HG02938 (cell line): ENCODE measurements around the gene RERE.

Experiments
- ATAC-seq: cut with Tn5 transposase; IDR thresholded peaks from one replicate; pipeline ENCODE4 v1.9.1; 2021; ENCODE audit warnings: mild to moderate bottlenecking, moderate library complexity; ENCODE audit not compliant: unreplicated experiment

Gene RERE

DNA sequence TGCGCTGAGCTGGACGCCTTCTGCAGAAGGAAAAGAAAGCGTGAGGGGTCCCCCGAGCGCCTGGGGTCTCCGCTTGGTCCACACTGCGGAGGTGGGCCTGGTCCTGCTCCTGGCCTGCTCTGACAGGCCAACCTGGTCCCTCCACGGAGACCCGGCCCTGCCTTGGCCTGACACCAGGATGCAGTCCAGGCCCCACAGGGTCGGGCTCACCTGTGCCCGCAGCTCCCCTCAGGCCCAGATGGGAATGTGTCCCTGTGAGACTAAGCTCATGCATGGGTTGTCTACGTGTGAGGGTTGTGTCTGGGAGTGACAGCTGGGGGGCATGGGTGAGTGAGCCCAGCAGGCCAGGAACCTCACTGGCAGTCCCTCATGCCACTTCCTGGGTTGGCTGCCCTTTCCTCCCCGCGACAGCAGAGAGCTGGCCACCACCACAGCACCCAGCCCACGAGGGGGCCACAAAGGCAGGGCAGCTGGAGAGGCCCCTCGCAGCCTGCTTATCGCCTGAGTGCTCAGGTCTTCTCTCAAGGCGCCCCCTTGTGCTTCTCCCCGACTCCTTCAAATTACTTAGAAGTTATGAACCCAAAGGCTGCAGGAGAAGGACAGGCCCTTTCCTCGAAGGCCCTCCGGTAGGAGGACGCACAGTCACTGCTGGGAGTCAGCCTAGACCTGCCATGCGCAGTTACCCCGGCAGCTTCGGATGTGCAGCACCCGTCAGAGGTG lies 458.4 kb downstream of the RERE start:
- no peak for ATAC-seq

DNA sequence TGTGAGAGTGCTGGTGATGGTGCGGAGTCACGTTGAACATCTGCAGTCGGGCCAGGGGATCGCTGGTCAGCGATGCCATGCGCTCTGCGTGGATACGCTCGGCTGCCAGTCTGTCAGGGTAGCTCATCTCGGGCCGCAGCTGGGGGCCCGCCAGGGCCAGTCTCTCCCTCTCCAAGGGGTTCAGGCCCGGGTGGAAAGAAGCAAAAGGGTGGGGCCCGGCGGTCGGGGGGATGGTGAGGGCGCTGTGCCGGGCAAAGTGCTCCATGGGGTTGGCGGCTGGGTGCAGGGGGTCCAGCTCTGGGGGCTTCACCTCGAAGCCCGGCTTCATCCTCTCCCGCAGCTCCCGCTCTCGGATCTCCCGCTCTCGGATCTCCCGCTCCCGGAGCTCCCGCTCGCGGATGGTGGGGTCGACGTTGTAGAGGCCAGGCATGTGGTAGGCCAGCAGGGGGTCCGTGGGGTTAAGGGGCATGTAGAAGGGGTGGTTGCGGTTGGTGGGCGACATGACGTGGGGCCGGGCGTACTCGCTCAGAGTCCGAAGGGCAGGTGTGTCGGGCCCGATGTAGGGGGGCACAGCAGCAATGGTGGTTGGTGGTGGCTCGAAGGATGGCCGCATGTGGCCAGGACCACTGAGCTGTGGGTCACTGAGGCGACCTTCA lies 459.1 kb downstream of the RERE start:
- ATAC-seq = no peak

DNA sequence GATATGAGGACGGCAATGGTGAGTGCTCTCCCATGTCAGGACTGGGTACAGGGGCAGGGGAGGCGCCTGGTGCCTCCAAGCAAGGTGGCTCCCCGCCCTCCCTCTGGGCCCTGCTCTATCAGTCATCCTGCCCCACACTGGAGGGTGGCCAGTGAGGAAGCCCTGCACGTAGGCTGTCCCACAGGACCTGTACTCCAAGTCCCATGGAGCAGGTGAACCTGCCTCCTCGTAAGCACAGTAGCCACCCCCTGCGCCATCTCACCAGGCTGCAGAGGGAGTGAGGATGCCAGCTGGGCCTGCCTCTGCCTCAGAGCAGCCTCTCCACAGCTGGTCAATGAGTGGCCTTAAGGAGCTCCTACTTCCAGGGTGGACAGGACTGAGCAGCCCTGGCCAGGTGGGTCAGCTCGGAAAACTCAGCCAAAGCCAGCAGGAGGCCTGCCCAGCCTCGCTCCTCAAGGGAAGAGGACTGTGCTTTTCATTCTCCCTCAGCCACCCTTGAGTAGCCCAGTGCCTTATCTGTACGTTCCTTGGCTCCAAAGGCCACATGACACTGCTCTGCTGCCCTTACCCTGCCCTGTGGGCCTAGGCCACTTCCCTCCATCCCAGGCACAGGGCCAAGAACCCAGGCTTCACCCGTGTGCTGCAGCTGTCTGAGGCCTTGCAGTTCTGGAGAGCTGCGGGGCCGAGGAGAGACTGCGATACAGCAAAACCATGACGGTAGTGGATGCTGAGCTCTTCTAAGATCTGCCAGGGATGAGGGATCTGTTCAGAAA lies 459.9 kb downstream of the RERE start:
- no peak for ATAC-seq

DNA sequence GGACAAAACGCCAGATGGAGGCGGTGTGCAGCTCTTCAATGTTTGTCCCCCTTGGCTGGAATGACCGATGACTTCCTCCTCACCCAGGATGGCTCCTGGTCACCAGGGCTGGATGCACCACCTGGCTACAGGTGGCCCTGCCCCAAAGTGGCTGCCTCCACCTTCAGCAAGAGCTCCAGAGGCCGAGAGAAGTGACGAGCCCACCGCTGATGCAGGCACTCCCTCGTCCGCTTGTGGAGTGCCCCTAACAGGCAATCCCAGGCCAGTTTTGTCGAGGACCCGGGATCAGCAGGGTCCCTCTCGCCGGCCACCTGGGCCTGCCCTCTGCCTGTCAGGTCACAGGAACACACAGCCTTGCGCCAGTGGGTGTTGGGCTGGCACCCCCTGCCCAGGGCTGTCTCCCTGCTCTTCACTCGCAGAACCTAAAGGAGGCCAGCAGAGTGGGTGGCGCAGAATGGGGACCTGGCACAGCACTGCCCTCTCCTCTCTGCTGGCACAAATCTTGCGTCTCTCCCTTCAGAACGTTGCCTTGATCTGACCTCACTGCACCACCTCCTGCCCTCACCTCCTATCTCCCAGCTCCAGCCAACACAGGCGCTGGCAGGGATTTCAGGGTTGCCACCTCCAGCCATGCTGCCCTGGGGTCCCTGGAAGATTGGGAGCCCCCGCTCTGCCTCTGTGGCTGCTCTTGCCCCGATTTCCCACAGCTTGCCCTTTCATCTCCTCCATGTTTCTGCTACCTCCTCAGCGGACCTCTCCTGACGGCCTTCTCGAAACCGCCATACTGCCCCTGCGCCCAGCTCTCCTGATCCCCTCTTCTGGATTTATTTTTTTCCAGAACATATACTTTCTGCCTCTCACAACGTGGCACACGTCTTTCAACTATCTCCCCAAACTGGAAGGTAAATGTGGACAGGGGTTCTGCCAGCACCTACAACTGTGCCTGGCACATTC lies 460.9 kb downstream of the RERE start:
- ATAC-seq = no peak

DNA sequence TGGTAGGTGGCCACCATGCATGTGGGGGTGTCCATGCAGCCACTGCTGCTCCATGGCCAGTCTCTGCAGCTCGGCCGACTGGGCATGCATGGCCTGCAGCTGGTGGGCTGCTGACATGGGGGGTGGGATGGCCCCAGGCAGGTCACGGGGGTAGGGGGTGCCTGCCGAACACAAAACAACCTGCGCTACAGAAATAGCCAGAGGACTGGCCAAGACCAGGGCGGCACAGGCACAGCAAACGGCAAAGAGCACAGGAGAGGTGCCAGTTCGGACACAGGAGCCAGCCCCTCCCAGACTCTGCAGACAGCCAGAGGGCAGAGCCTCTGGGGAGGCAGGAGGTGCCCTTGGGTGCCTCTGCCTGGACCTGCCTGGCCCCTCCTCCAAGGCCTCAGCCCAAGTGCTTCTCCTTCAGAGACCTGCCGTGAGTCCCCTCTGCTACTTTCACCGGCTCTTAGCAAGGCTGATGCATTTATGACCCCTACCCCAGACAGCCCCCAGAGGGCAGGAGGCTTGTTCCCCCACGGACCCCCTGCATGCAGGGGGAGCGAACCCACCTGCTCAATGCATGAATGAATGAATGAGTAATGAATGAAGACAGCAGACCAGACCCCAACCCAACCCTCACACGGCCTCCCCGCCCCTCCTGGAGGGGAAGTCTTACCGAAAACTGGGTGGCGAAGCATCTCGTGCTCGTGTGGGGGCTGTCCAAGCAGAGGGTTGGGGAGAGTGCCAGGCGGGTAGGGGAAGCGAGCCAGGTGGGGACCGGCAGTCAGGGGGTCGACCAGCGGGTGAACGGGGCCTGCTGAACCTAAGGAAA lies 461.8 kb downstream of the RERE start:
- no peak for ATAC-seq

DNA sequence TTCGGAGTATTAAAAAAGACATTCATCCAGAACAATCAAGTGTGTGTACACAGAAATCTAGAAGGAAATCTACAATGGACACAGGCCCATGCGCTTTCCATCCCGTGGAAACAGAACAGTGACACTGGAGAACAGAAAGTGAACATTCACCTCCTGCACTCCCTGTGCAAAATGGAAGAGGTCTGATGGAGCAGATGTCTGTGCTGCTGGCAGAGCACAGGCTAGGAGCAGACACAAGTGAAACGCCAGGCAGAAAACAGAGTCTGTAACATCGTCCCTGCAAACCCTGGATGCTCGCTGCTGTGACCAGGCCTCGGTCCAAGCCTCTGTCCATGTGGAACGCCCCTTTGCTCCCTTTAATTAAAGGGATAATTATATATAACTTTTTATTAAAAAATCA lies 463.4 kb downstream of the RERE start:
- ATAC-seq = no peak

DNA sequence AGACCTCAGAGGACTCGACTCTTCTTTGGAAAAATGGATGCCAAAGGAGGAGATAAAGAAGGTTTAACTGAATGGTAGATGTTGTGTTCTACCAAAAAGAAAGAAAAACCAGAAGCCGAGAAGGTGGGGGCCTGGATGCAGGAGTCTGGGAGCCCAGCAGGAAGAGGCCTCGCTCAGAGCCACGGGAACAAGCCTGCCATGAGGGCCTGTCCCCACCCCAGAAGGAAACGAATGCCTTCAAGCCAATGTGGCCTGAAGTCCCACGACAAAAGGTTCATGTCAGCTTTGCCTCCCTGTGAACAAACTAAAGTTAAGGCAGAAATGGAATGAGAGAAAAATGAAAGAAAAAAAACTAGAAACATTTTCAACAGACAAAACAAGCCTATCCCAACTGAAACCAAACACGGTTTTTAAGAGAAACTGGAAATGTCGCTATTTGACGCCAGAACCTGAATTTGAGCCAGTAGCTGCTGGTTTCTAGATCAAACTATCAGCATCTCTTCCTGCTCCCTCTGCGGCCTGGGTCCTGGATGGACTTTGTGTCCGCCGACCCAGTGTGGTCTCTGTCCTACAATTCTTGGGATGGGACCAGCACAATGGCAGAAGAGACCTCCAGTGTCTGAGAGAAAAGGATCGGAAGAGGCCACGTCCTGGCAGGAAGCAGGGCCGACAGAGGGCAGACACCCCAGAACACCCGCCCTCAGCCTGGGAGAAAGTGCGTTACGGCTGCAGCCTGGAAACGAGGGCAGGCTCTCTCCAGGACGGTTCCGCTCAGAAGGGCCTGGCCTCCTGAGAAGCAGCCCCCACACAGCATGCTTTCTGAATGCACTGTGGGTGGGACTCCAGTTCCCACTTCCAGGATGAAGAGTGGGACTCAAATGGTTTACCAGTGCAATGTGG lies 464.3 kb downstream of the RERE start:
- no peak for ATAC-seq

DNA sequence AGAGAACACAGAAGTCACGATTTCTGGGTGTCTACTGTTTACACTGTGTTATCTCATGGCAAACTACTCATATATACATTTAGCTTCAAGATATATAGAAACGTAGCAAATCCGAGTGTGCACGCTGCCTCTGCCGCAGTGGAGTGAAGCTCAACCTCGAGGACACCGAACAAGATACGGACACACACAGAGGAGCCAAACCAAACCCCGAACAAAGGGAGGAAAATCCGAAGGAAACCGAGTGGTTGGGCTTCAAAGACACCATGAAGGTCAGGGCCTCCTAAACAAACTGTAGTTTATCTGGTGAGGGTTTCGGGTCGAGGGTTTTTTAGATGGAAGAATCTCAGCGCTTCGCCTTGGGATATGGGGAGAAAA lies 465.0 kb downstream of the RERE start:
- no peak for ATAC-seq

DNA sequence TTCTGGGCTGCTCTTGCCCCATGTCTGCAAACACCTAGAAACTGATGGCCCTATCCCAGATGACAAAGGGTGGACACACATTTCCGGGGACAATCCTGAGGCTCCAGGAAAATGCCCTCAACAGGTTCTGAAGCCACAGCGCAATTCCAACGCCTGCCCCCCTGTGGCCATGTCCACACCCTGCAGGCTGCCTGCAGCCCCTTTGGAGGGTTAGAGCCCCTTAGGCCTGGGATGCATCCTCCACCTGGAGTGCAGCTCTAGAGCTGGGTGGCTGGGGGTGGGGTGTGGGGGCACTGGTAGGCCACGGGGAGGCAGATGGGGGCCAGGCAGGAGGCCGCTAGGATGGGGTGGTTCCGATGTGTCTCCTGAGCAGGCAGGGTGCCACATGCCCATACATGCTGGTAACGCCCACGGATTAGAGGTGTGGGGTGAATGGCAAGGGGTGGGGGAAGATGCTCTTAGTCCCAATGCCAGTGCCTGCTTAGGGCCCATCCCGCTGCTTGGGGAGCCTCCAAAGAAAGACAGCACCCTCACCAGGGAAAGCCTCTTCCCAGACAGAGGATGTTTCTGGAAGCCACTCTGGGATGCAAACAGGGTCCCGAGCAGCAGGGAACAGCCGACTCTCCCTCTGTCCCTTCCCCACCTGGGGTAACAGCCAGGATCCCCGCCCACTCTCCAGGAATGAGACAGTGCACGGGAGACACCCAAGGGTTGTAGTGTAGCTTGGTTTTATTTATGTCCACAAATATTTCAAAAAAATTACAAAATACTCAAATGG lies 465.6 kb downstream of the RERE start:
- ATAC-seq = no peak

DNA sequence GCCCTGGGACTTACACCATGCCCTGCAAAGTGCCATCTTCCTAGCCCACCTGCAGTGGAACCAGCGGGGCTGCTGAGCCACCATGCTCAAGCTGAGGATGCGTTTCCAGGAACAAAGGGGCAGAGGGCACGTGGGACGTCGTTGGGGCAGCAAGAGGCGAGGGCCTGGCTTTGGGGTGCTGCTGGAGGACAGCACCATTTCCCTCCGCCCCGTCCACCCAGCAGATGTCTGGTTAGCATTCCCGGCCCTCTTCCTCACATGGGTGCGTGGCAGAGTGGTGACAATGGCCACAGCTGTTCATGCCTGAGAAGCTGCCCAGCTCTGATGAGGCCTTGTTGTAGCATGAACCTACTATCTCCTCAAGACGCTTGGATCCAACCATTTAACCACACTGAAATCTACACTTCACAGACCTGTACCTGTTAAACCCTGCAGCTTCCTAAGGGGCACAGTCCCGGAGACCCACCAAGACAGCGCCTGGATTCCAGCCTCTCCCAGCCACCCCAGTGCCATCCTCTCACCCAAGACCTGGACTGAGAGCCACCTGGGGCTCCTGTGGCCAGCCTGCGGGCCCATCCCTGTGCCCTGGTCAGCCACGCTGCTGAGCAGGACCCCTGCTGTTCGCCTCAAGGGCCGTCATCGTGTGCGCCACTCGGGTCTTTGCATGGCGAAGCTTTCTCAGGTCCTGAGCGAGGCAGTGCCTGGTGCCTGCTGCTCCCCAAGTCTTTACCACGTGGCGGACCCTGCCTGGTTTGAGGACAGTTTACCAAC lies 466.3 kb downstream of the RERE start:
- ATAC-seq = no peak

DNA sequence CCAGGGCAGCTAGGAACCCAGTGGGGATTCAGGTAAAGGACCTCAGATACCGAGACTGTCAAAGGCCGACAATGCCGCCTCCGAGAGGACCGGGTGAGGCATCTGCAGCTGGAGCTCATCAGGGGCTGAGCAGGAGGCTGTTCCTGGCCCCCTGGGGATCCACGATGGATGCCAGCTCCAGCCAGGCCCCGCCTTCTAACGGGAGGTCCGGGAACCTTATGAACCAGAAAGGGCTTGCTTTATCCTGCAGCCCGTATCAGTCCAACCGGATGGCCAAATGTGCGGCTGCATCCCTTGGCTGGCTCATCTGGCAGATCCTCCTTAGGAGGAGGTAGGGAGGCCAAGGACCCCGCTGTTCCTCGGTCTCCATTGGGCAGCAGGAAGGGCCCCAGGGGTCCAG lies 467.5 kb downstream of the RERE start:
- no peak for ATAC-seq

DNA sequence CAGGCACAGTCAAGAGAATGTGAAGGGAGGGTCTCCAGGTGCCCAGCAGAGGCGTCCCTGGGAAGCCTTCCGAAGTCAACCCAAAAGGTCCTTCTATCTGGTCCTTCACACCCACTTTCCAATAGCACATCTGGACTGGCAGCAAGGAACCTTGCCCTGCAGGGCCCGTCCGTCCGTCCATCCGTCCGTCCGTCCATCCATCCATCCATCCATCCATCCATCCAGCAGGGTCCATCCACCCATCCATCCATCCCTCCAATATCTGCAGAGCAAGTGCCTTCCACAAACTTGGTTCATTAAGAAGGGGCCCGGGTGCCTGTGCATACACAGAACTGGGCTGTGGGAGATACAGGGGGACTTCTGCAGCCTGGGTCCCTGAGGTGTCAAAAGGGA lies 468.0 kb downstream of the RERE start:
- no peak for ATAC-seq

DNA sequence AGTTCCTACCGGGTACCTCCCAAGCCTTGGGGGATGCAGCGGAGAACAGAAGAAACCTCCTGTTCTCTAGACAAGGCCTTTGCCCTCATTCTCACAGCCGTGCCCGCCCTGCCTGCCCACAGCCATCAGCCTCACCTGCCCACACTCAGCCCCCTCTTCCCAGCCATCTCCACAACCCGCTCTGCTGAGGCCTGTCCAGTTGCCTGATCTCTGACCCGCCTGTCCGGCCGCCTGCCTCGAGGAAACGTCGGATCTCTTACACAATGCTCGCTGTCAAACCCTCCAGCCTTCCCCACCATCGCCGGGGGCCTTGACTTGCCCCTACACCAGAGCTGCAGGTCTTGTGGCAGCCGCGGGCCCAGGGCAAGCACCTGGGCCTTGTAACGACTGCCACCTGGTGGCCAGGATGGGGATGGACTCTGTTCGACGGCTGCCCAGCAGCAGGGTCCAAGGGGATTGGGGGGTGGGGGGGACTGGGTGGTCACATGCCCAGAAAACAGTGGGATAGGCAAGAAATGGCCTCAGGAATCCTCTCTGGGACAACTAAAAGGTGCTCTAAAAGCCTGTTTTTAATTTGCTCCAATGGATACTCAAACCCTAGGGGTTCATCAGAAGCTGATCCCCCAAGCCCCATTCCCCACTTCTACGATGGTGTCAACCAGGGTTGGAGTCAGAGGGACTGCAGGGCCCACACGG lies 468.5 kb downstream of the RERE start:
- no peak for ATAC-seq

DNA sequence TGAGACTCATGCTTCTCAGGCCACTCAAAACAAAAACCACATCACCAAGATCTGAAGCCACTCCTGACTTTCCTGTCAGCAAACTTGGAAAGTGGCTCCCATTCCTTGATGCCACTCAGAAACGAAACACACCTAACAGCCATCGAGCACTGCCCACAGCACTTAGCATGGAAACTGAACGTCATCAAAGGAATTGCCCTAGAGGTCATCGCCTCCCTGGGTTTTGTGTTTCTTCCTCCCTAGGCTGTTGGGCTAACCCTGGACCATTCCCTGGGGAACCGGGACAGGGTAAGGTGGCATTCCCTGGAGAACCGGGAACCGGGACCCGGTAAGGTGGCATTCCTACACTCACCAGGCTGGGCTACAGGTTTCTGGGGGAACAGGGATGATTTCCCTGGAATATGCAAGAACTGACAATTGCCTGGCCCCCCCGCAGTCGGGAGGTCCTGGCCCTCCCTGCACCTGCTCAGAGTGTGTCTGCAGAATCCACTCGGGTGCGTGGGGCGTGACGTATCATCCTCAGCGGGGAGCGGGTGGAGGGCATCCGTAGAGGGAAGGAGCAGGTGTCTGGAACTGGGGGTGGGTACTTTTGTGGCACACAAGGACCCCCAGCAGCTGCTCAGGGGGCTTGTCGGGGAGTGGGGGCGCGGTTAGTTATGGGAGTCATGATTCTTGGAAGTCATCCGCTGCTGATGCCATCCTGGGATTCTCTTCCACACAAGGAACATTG lies 469.2 kb downstream of the RERE start:
- no peak for ATAC-seq

DNA sequence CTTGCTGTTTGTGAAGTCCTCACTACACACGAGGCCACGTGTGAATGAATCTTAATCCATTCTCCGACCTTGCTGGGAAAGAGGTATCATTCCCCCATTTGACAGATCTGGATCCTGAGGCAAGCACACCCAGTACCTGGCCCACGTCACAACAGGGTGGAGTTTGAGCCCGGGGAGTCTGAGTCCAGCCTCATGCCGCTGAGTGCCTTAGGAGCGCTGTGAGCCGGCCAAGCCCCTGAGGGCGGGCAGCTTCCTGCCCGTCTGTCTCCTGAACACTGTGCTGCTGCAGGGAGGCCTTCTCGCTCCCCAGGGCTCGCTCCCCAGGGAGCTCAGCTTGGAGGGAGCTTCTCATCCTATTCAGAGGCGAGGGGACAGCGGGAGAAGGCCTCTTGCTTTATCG lies 469.8 kb downstream of the RERE start:
- no peak for ATAC-seq

DNA sequence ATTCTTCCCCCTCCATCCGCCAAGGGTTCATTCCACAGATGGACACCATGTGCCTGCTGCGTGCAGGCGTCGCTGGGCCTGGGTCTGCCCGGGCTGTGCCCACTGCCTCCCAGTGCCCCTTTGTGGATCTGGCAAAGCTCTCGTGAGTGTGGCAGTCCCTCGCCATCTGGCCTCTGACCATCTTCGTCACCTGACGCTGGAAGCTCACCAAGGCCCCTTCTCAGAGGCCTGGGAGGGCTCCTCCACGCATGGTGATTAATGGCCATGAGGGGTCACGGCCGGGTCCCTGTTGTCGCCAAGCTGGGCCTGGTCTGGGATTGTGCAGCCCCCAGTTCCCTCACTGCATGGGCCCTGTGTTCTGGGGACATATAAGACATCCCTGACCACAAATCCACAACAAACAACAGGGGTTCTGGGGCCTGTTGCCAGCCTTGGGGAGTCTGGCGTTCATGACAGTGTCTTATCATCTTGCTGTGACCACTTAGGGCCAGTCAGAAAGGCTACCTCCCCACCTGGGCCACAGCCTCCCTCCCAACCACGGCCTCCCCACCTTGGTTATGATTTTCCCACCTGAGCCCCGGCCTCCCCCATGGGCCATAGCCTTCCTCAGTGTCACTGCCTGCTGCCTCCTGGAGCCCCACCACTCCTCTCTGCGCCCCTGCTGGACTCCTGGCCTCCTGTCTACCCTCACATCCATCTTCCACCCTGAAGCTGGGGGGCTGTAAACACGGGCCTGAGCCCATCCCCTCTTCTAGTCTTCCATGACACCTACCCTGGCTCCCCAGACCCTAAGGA lies 471.6 kb downstream of the RERE start:
- ATAC-seq = no peak
